GM21390 (cell line): ENCODE measurements around the gene ARL8A.

Experiments used
- ATAC-seq: cut with Tn5 transposase; IDR thresholded peaks from one replicate; pipeline ENCODE4 v1.9.1; 2021; ENCODE audit not compliant: unreplicated experiment

The ARL8A gene

GRCh38 chr1:202084791-202085681 lies 59.5 kb downstream of the ARL8A start:
- no peak for ATAC-seq
